ENCODE measurements around the gene PSMA1.

DNA sequence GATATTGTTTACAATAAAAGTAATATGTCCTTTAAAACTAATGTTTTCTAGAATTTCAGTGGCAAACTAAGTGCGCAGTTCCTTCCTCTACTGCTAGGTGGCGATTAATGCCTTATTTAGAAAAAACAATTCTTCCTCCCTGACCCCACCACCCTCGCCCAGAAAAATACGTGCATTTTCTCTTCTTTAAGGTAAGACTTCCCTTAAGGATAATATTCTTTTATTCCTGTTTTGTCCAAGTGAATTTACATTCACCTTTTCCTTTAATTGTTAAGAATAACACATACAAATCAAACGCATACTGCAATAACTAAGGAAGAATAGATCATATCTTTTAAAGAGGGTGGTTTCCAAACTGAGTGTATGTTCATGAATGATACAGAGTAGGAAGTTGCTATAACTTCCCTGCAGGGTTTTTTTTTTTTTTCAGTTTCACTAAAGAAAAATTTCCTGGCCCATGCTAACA is 17.0 kb upstream of the PSMA1 start:
- TF ChIP-seq YY1 (IDR thresholded peaks at IDR 0.05; ENCODE audit: insufficient read depth, insufficient read length), result no peak
- no peak for TF ChIP-seq SUZ12 (IDR thresholded peaks at IDR 0.05; ENCODE audit: extremely low read depth, insufficient read depth, insufficient read length)
- no peak for TF ChIP-seq ZNF274 (IDR thresholded peaks at IDR 0.05; ENCODE audit: low read depth, low read length)
